GM23338 (cell line): ENCODE results near the gene FAR1. TPM values are rescaled to one million over a fixed set of nuclear protein-coding genes. Genes with fewer than 3 reads are reported as not detected.

Experiments used
- ATAC-seq: fragments of 200-7000 bp; cut with Tn5 transposase; 3 replicates; pipeline ENCODE4 v1.9.1; 2020
- DNase-seq: peaks from one replicate; pipeline ENCODE4 v3.0.0-alpha.2; 2015; ENCODE audit warnings: low spot score
- H2AFZ ChIP-seq: fragments of 200-600 bp; sonication (generic); 2 replicates; pipeline ENCODE4 v1.8.0; 2016; ENCODE audit warnings: antibody characterized with exemption, mild to moderate bottlenecking, moderate library complexity
- H3F3A ChIP-seq: fragments of 200-600 bp; sonication (generic); replicated peaks from 2 replicates; pipeline ENCODE4 v1.8.0; 2017; ENCODE audit warnings: antibody characterized with exemption, mixed run types, low read depth
- H3K27ac ChIP-seq: fragments of 200-600 bp; sonication (generic); 2 replicates; pipeline ENCODE4 v1.6.1; 2016; ENCODE audit warnings: low read depth
- H3K27me3 ChIP-seq: fragments of 200-600 bp; sonication (generic); 2 replicates; pipeline ENCODE4 v1.8.0; 2016; ENCODE audit warnings: mild to moderate bottlenecking, mixed run types, moderate library complexity; ENCODE audit not compliant: insufficient read depth
- H3K36me3 ChIP-seq: fragments of 200-600 bp; sonication (generic); 2 replicates; pipeline ENCODE4 v1.8.0; 2016; ENCODE audit warnings: mild to moderate bottlenecking; ENCODE audit not compliant: insufficient read depth
- H3K4me1 ChIP-seq: fragments of 200-600 bp; sonication (generic); 2 replicates; pipeline ENCODE4 v1.8.0; 2016; ENCODE audit warnings: mild to moderate bottlenecking, moderate library complexity; ENCODE audit not compliant: insufficient read depth
- H3K4me2 ChIP-seq: fragments of 200-600 bp; sonication (generic); 2 replicates; pipeline ENCODE4 v1.7.1; 2017; ENCODE audit warnings: mixed run types
- H3K4me3 ChIP-seq: fragments of 200-600 bp; sonication (generic); 2 replicates; pipeline ENCODE4 v1.6.1; 2016; ENCODE audit warnings: mixed run types
- H3K79me2 ChIP-seq: fragments of 200-600 bp; sonication (generic); replicated peaks from 2 replicates; pipeline ENCODE4 v1.8.0; 2017; ENCODE audit warnings: mild to moderate bottlenecking; ENCODE audit not compliant: insufficient read depth
- H3K9me2 ChIP-seq: fragments of 200-600 bp; sonication (generic); 2 replicates; pipeline ENCODE4 v1.8.0; 2017; ENCODE audit not compliant: insufficient read depth
- H4K20me1 ChIP-seq: fragments of 200-600 bp; sonication (generic); replicated peaks from 2 replicates; pipeline ENCODE4 v1.8.0; 2017; ENCODE audit warnings: mild to moderate bottlenecking; ENCODE audit not compliant: insufficient read depth
- H3K27ac Mint-ChIP-seq: 2 replicates; pipeline ENCODE4 v1.8.0; 2020; ENCODE audit warnings: inconsistent platforms, mild to moderate bottlenecking, moderate library complexity, mixed read lengths
- H3K27me3 Mint-ChIP-seq: 3 replicates; pipeline ENCODE4 v1.8.0; 2022; ENCODE audit warnings: low read depth, mild to moderate bottlenecking, moderate library complexity, mixed read lengths, inconsistent platforms; ENCODE audit not compliant: insufficient read depth, poor library complexity
- H3K36me3 Mint-ChIP-seq: 3 replicates; pipeline ENCODE4 v1.8.0; 2021; ENCODE audit warnings: low read depth, mild to moderate bottlenecking, inconsistent platforms, moderate library complexity, mixed read lengths
- H3K4me1 Mint-ChIP-seq: 3 replicates; pipeline ENCODE4 v1.8.0; 2020; ENCODE audit warnings: mild to moderate bottlenecking, inconsistent platforms, mixed read lengths
- H3K4me3 Mint-ChIP-seq: 3 replicates; pipeline ENCODE4 v1.8.0; 2021; ENCODE audit warnings: moderate library complexity, mild to moderate bottlenecking, inconsistent platforms, mixed read lengths
- H3K9me3 Mint-ChIP-seq: 3 replicates; pipeline ENCODE4 v1.8.0; 2020; ENCODE audit warnings: moderate library complexity, mild to moderate bottlenecking, inconsistent platforms, mixed read lengths
- CREB1 ChIP-seq: fragments of 250-450 bp; sonication (Bioruptor Pico); IDR thresholded peaks from 2 replicates; pipeline ENCODE4 v1.5.0; 2020; ENCODE audit warnings: low read depth, mild to moderate bottlenecking, moderate library complexity
- ETS1 ChIP-seq: IDR thresholded peaks from 2 replicates; pipeline ENCODE4 v1.6.1; 2016; ENCODE audit warnings: antibody characterized with exemption
- EZH2 ChIP-seq: fragments of 200-600 bp; sonication (generic); IDR thresholded peaks from one replicate; pipeline ENCODE4 v1.8.0; 2017; ENCODE audit warnings: antibody characterized with exemption, mild to moderate bottlenecking, low read depth; ENCODE audit not compliant: unreplicated experiment
- EZH2phosphoT487 ChIP-seq: fragments of 200-600 bp; sonication (generic); IDR thresholded peaks from one replicate; pipeline ENCODE4 v1.8.1; 2018; ENCODE audit warnings: antibody characterized with exemption; ENCODE audit not compliant: unreplicated experiment
- JUNB ChIP-seq: IDR thresholded peaks from one replicate; pipeline ENCODE4 v1.6.1; 2016; ENCODE audit warnings: antibody characterized with exemption; ENCODE audit not compliant: unreplicated experiment
- NANOG ChIP-seq: IDR thresholded peaks from 2 replicates; pipeline ENCODE4 v1.6.1; 2016; ENCODE audit warnings: antibody characterized with exemption, borderline replicate concordance
- POLR2AphosphoS5 ChIP-seq: IDR thresholded peaks from 2 replicates; pipeline ENCODE4 v1.6.1; 2016; ENCODE audit warnings: antibody characterized with exemption, low read depth
- STAT1 ChIP-seq: IDR thresholded peaks from one replicate; pipeline ENCODE4 v1.6.1; 2016; ENCODE audit warnings: antibody characterized with exemption; ENCODE audit not compliant: unreplicated experiment
- ZNF114 ChIP-seq: fragments of 250-450 bp; sonication (Bioruptor Pico); IDR thresholded peaks from 2 replicates; pipeline ENCODE4 v1.5.0; 2020; ENCODE audit warnings: mild to moderate bottlenecking, moderate library complexity
- ZNF331 ChIP-seq: fragments of 250-450 bp; sonication (Bioruptor Pico); IDR thresholded peaks from 2 replicates; pipeline ENCODE4 v1.5.0; 2020; ENCODE audit warnings: low read depth, mild to moderate bottlenecking, moderate library complexity
- polyA plus RNA-seq: library from polyadenylated mRNA; unstranded; fragments of >200 nt; fragmentation: Nextera tagmentation; extraction: Ambion mirVana; gene quantifications from 2 replicates; pipeline ENCODE4 v1.2.1, GENCODE V29; 2016
- total RNA-seq: library from RNA; depleted of rRNA; stranded (reverse); fragments of >200 nt; shearing (Covaris generic); gene quantifications from 2 replicates; pipeline ENCODE4 v1.2.3, GENCODE V29; 2014
- TF ChIP-seq, protein P1 (sequence below), 2 experiments: fragments of 200-600 bp in 1 of 2; sonication (generic) in 1 of 2; conservative IDR thresholded peaks; 2 replicates each; pipeline versions ENCODE4 v1.5.1 to v1.6.1; 2016 to 2017; ENCODE audit warnings: antibody characterized with exemption in 2 of 2, low read depth in 2 of 2, mild to moderate bottlenecking in 2 of 2, moderate library complexity in 1 of 2
- TF ChIP-seq, protein P2 (sequence below): IDR thresholded peaks from one replicate; pipeline ENCODE4 v1.6.1; 2018; ENCODE audit warnings: antibody characterized with exemption; ENCODE audit not compliant: unreplicated experiment

FAR1 gene
- total and polyA plus RNA-seq, 2 experiments from 2014 or later: 27.3 to 79.5 TPM

DNA sequence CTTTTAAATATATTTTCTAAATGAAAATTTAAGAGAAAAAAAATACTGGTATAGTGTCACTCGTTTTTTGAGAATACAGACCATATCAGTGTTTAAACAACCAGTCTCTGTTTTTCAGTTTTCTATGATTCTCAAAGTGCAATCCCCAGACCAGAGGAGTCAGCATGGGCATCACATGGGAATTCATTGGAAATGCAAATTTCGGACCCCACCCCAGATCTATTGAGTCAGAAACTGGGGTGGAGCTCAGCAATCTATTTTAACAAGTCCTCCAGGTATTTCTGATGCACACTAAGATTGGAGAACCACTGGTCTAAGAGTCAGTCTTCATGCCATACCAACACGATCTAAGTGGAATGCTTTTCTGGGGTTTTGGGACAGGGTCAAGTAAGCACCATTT is 66.1 kb downstream of the FAR1 start (continued):
- TF ChIP-seq, protein P1, sequence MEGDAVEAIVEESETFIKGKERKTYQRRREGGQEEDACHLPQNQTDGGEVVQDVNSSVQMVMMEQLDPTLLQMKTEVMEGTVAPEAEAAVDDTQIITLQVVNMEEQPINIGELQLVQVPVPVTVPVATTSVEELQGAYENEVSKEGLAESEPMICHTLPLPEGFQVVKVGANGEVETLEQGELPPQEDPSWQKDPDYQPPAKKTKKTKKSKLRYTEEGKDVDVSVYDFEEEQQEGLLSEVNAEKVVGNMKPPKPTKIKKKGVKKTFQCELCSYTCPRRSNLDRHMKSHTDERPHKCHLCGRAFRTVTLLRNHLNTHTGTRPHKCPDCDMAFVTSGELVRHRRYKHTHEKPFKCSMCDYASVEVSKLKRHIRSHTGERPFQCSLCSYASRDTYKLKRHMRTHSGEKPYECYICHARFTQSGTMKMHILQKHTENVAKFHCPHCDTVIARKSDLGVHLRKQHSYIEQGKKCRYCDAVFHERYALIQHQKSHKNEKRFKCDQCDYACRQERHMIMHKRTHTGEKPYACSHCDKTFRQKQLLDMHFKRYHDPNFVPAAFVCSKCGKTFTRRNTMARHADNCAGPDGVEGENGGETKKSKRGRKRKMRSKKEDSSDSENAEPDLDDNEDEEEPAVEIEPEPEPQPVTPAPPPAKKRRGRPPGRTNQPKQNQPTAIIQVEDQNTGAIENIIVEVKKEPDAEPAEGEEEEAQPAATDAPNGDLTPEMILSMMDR (conservative IDR thresholded peaks at IDR 0.05; ENCODE audit: low read depth in 2 of 2): no peak

DNA sequence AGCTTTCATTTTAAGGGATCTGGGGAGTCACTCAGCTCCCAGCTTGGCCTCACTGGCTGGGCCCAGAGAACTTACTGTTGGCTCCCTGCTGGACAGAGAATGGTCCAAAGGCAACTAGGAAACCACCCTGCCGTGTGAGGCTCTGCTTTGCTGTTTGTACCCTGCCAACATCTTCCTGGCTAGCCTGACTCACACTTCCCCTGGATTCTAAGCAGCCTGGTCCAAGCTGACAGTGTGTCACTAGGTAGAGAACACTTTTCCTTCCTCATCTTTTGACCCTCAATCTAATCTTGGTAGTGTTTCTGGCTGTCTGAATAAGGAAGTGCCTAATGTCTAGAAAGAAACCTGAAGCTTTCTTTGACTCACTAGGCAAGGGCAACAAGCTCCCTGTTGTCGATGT is 76.7 kb downstream of the FAR1 start:
- Mint-ChIP-seq H3K27ac (no peak overlapping the region), H3K9me3 (no peaks in the 10 kb centered on the region), H3K27me3 (peaks cover 8% of the 10 kb centered on the region), H3K36me3 (no peaks in the 10 kb centered on the region), H3K4me1 (no peaks in the 10 kb centered on the region; the same call in 2 of the 3 replicates), H3K4me3 (no peak overlapping the region)
- no peak overlapping the region for H3K27ac ChIP-seq
- no peaks in the 10 kb centered on the region for H3K79me2 ChIP-seq
- no peaks in the 10 kb centered on the region for H3K27me3 ChIP-seq
- ATAC-seq (no peak), DNase-seq (no peak)
- no peaks in the 10 kb centered on the region for H3F3A ChIP-seq
- no peak overlapping the region for H3K4me2 ChIP-seq
- H3K9me2 ChIP-seq: peaks cover 5% of the 10 kb centered on the region; the same call in 1 of the 2 replicates
- no peak overlapping the region for H3K4me3 ChIP-seq
- no peak overlapping the region for H2AFZ ChIP-seq
- no peaks in the 10 kb centered on the region for H3K4me1 ChIP-seq
- H4K20me1 ChIP-seq: no peaks in the 10 kb centered on the region
- no peaks in the 10 kb centered on the region for H3K36me3 ChIP-seq
- TF ChIP-seq ETS1: no peak
- TF ChIP-seq STAT1: no peak
- TF ChIP-seq POLR2AphosphoS5: no peak
- no peak for TF ChIP-seq EZH2phosphoT487
- TF ChIP-seq ZNF114: no peak
- no peak for TF ChIP-seq ZNF331
- no peak for TF ChIP-seq EZH2
- TF ChIP-seq CREB1 (CRISPR knock-in tag): no peak
- no peak for TF ChIP-seq NANOG
- TF ChIP-seq, protein P1 (conservative IDR thresholded peaks at IDR 0.05; ENCODE audit: low read depth in 2 of 2): no peak
- no peak for TF ChIP-seq JUNB
- TF ChIP-seq, protein P2, sequence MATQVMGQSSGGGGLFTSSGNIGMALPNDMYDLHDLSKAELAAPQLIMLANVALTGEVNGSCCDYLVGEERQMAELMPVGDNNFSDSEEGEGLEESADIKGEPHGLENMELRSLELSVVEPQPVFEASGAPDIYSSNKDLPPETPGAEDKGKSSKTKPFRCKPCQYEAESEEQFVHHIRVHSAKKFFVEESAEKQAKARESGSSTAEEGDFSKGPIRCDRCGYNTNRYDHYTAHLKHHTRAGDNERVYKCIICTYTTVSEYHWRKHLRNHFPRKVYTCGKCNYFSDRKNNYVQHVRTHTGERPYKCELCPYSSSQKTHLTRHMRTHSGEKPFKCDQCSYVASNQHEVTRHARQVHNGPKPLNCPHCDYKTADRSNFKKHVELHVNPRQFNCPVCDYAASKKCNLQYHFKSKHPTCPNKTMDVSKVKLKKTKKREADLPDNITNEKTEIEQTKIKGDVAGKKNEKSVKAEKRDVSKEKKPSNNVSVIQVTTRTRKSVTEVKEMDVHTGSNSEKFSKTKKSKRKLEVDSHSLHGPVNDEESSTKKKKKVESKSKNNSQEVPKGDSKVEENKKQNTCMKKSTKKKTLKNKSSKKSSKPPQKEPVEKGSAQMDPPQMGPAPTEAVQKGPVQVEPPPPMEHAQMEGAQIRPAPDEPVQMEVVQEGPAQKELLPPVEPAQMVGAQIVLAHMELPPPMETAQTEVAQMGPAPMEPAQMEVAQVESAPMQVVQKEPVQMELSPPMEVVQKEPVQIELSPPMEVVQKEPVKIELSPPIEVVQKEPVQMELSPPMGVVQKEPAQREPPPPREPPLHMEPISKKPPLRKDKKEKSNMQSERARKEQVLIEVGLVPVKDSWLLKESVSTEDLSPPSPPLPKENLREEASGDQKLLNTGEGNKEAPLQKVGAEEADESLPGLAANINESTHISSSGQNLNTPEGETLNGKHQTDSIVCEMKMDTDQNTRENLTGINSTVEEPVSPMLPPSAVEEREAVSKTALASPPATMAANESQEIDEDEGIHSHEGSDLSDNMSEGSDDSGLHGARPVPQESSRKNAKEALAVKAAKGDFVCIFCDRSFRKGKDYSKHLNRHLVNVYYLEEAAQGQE: no peak
